Hematopoietic multipotent progenitor cell treated with erythropoietin and hydrocortisone succinate and interleukin-3 and kit ligand, for 8 days (in vitro differentiated cells): ENCODE measurements around the gene SIN3B.

Experiments
- DNase-seq: peaks from one replicate; pipeline ENCODE4 v3.0.0-alpha.2; 2015

Gene SIN3B

DNA sequence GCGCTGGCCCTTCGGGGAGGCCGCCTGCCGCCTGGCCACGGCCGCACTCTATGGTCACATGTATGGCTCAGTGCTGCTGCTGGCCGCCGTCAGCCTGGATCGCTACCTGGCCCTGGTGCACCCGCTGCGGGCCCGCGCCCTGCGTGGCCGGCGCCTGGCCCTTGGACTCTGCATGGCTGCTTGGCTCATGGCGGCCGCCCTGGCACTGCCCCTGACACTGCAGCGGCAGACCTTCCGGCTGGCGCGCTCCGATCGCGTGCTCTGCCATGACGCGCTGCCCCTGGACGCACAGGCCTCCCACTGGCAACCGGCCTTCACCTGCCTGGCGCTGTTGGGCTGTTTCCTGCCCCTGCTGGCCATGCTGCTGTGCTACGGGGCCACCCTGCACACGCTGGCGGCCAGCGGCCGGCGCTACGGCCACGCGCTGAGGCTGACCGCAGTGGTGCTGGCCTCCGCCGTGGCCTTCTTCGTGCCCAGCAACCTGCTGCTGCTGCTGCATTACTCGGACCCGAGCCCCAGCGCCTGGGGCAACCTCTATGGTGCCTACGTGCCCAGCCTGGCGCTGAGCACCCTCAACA lies 60.8 kb downstream of the SIN3B start:
- DNase-seq: no peak

GRCh38 chr19:16890461-16891184 lies 61.4 kb downstream of the SIN3B start:
- DNase-seq: peak; percentile 88

GRCh38 chr19:16891696-16892382 lies 62.6 kb downstream of the SIN3B start:
- no peak for DNase-seq

- no peak for DNase-seq
Observed at GRCh38 chr19:16892436-16892835, 63.2 kb downstream of the SIN3B start.

DNA sequence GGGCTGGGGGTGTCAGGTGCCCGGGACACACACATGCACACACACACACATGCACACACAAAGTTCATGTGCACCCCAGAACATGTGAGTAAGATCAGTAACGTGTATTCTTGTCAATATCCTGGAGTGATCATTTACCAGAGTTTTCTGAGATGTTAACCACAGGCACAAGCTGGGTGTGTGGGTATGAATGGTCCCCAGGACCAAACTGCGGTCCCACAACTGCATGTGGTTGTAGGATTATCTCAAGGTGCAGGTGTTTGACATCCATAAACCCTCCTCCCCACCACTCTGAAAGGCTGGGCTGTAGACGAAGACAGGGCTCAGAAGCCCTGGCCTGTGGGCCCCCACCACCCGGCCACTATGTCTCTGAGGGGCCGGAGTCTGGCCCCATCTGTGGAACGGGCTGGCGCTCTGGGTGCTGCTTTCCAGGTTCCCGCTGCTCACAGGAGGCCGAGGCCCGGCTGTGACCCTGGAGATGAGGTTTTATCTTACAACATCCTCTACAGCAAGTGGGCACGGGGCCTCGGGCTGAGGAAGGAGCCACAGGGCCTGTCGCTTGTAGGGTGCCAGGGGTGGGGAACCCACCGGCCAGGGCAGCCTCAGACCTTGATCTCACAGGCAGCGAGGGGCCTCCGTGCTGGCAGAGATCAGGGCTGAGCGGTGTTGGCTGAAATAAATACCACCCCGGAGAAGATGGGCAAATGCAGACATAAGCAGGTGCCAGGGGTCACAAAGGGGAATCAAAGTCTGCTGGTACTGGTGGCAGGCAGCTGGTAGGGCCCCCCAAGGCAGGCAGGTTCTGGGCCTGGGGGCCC lies 63.9 kb downstream of the SIN3B start:
- peak; percentile 42 for DNase-seq

DNA sequence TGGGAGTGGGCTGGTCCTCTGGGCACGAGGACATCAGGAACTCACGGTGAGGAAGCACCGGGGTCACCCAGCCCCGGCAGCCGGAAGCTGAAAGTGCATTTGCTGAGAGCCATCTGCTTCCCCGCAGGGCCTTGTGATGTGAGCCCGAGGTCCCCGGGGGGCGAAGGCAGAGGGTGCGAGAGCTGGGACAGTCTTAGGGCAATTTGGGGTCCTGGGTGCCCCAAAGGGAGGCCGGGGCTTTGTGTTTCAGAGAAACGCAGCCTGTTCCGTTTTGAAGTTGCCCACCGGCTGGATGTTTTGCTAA lies 64.4 kb downstream of the SIN3B start:
- DNase-seq: no peak

DNA sequence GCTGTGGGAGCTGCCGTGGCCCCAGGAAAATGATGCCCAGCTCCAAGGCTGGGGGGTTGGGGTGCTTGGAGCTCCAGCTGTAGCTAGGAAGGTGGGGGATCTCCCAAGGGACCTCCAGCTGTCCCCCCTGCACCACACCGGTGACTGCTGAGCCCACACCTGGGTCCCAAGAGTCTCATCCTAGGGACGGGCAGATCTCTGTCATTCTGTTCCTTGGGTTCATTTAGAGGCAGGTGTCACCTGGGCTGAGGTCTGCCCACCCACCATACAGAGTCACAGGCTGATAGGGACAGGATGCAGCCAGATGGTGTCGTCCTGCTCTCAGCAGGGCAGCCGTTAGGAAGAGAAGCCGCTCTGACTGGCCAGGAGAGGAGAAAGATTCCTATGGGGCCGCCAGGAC lies 64.9 kb downstream of the SIN3B start:
- no peak for DNase-seq

GRCh38 chr19:16895467-16896145 lies 66.4 kb downstream of the SIN3B start:
- peak; percentile 25 for DNase-seq

DNA sequence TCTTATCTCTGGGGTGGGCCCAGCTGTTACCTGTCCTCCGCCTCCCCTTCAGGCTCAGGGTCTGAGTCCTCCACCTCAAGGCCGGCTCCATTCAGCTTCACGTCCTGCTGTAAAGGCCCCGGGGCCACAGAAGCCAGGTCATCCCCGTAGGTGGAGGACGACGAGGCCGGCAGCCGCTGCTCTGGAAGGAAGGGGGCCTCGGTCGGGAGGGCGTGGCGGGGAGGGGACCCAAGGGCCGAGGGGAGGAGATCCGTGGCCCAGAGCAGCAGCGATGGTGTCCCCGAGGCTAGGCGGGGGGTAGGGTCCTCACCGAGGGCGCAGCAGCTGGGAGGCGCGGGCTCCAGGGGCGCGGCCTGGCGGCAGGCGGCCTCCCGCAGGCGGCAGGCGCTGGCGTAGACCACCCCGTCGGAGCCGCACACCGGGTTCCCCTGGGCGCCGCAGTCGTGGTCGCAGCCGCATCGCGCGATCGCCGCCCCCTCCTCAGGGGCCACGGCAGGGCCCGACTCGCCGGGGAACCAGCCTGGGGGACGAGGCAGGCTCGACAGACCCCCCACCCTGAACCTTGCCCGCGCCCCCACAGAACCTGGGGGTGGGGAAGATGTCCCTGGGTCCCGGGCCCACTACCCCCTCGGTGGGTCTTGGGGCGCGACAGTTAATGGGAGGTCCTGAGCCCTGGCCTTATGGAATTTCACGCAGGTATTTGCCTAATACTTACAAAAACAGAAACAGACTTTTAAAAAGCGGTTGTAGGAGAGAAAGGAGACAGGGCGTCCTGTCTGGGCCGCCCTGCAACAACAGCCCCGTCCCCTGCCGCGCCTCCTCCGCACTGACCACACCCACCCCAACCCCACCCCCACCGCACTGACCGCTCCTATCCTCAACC lies 67.2 kb downstream of the SIN3B start:
- peak; percentile 29 for DNase-seq

DNA sequence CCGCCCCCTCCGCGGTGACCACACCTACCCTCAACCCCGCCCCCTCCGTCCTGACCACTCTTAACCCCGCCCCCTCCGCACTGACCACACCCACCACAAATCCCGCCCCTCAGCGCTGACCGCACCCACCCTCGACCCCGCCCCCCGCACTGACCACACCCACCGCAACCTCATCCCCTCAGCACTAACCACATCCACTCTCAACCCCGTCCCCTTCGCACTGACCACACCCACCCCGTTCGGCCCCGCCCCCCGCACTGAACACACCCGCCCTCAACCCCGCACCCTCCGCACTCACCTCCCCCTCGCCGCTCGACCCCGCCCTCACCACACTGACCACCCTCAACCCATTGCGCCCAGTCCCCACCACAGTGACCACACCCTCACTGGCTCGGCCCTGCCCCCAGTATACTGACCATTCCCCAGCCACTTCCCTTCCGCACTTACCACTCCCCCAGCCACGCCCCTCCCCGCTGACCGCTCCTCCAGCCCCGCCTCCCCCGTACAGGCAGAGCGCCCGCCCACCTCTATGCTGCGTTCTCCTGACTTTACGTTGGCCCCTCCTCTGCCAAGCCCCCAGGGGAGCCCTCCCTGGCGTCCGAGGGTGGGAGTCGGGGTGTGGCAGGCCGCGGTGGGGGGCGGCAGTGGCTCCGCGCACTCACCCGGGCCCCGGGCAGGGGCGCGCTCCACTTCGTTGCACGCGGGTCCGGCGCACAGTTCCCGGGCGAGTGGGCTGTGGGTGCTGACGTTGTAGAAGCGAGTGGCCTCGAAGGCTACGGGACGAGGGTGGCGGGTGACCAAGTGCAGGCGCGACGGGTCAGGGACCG lies 68.0 kb downstream of the SIN3B start:
- peak; percentile 77 for DNase-seq

DNA sequence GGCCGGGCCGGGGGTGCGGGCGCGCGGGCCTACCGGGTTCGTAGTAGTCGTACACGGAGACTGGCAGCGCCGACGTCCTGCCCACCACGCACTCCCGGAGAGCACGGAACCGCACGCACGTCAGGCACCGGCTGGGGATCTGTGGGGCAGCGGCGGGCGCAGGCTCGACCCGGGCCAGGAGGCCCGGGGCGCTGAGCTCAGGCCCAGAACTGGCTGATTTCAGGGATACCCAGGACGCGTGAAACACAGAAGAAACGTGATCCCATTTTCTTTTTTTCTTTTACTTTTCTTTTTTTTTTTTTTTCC lies 68.6 kb downstream of the SIN3B start:
- no peak for DNase-seq

DNA sequence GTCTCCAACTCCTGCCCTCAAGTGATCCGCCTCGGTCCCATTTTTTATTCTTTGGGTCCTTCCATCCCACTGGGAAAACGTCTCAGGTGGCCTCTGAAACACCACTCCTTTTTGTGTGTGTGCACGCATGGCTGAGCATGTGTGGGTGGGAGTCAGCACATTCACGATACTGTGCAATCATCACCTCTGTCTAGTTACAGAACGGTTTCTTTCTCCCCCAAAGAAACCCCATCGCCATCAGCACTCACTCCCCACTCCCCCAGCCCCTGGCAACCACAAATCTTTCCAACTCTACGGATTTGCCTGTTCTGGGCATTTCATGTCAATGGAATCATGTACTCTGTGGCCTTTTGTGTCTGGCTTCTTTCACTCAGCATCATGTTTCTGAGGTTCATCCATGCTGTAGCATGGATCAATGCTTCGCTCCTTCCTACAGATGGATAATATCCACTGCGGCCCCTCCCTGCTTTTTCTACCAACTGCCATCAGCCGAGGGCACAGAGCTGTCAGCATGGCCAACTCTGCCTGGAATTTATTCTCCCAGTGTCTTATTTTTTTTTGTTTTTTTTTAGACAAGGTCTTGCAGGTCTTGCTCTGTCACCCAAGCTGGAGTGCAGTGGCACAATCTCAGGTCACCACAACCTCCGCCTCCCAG lies 69.3 kb downstream of the SIN3B start:
- DNase-seq: no peak

- peak; percentile 67 for DNase-seq
Observed at GRCh38 chr19:16899566-16900075, 70.4 kb downstream of the SIN3B start.

- no peak for DNase-seq
Observed at GRCh38 chr19:16901491-16902175, 72.4 kb downstream of the SIN3B start.

GRCh38 chr19:16902545-16902944 lies 73.3 kb downstream of the SIN3B start:
- no peak for DNase-seq

DNA sequence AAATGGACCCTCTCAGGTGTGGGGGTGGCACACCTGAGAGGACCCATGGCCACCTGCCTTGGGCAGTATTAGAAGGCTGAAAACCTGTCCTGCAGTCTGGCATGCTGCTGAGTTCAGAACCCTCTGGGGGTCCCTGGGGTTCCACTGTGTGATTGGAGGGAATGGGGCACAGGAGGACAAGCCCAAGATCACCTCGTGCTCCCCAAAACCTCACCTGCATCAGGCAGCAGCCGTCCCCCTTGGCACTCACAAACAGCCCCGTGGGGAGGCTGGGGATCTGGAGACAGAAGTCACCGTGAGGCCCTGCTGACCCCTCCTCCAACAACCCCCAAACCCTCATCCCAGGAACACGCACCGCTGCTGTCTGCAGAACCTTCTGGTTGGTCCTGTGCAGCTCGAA lies 74.1 kb downstream of the SIN3B start:
- DNase-seq: no peak

DNA sequence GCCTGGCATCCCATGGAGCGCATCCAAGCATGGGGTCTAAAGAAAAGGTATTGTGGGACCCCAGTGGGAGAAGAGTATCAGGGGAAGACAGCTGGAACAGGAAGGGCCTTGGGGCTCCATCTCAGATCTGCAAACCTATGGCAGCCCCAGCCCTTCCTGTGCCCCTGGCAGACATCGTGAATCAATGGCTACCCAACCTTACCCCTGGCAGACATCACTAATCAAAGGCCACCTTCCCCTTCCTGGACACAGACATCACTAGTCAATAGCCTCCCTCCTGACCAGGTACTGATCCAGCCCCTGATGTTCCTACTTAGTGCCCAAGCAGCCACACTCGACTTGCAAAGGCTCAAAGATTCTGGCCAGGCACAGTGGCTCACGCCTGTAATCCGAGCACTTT lies 75.4 kb downstream of the SIN3B start:
- DNase-seq: no peak

DNA sequence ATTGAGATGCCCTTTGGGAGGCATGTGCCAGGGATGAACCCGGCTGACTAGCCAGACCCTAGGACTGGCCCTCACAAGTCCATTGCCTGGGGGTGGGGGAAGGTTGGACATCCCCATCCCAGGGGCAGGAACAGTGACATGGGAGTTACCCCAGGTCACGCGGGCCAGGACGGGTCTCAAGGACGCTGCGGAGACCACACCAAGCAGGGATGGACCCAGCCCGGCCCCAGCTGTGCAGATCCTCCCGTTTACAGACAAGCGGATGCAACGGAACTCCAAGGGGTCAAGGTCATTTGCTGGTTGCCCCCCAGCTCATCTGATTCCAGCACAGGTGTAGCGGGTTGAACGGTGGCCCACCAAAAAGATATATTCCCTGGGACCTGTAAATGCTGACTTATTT lies 79.6 kb downstream of the SIN3B start:
- DNase-seq: no peak

DNA sequence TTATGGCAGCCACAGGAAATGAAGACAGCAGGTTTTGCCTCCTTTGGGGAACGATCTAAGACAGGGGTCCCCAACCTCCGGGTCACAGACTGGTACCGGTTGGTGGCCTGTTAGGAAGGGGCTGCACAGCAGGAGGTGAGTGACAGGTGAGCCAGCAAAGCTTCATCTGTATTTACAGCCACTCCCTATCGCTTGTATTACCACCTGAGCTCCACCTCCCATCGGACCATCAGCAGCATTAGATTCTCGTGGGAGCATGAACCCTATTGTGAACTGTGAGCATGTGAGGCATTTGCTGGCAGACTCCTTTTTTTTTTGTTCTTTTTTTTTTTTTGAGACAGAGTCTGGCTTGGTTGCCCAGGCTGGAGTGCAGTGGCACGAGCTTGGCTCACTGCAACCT lies 81.8 kb downstream of the SIN3B start:
- DNase-seq: no peak

GRCh38 chr19:16912780-16913179 lies 83.6 kb downstream of the SIN3B start:
- no peak for DNase-seq
